GM18951 (cell line): ENCODE measurements around the gene NFASC.

Experiments
- POLR2A ChIP-seq: IDR thresholded peaks from 4 replicates; pipeline ENCODE4 v1.6.1; 2011; ENCODE audit warnings: mild to moderate bottlenecking; ENCODE audit not compliant: insufficient read length, insufficient read depth; ENCODE audit errors: extremely low read depth
- in situ Hi-C: fragments of 300-500 bp; cut with MboI; formaldehyde crosslinking; loops from one replicate; pipeline ENCODE4 v1.12.0; 2022; ENCODE audit warnings: low sequenced_read_pairs, mixed read lengths, inconsistent platforms; ENCODE audit not compliant: unreplicated experiment

Gene NFASC

GRCh38 chr1:204988196-204988595, 117.5 kb downstream of the NFASC start:
- in situ Hi-C loops = no loop called here
- TF ChIP-seq POLR2A = no peak

DNA sequence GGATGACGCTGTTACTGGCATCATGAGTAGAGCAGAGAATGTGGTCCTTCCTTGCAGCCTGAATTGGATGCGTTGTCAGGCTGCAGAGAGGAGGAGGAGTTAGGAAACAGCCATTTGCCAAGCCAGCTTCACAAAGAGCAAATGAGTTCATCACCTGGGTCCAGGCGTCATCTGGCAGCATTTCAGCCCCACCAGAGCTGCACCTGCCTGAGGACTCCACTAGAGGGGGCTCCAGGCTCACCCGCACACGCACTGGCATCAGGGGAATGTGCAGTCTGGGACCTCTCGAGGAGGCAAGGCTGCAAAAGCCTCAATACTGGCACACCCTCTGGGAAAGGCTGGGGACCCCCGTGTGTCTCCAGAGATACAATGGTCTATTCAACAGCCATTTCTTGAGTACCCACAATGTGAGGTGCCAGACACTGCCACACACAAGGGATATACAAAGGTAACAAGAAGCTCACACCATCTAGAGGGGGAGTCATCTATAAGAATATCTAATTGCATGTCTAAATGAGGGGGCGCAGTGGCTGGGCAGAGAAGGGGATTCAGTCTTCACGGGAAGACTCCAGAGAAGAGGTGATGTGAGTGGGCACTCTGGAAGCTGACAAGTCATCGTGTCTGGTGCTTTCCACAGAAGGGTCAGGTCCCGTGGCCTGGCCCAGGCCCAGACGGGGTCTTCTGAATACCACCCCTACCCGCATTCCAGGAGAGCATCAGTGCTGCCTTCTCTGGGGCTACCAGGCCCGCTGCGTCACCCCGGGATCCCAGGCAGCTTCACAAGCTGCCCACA, 118.8 kb downstream of the NFASC start:
- in situ Hi-C loops = no loop called here
- TF ChIP-seq POLR2A = no peak

DNA sequence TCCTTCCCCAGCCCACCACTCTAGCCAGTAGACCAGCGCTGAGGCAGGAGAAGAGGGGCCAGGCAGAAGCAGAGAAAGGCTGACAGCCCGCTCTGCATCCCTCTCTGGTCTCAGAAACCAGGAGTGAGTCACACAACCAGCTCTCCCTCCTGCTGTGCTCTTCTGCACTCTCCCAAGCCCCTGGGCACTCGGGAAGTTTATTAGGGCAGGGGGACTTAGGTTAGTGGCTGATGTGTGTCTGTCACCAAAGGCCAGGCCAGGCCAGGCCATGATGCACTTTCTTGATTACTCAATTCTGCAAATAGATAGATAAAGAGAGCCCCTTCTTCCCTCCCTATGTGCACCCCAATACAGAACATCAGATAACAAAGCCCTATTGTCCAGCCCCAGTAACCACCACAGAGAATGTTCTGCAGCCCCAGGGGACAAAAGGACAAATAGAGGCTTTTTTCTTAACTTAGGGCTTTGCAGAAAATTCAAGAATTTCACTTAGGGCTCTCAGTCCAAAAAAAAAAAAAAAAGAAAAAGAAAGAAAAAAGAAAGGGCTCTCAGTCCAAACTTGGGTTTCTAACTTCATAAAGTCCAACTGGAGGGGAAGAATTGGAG, 119.5 kb downstream of the NFASC start:
- in situ Hi-C loops = no loop called here
- no peak for TF ChIP-seq POLR2A

GRCh38 chr1:204990721-204991341, 120.2 kb downstream of the NFASC start:
- in situ Hi-C loops = no loop called here
- TF ChIP-seq POLR2A = no peak

GRCh38 chr1:204991342-204991844, 120.7 kb downstream of the NFASC start:
- in situ Hi-C loops = no loop called here
- TF ChIP-seq POLR2A = no peak

- in situ Hi-C loops = no loop called here
- TF ChIP-seq POLR2A = no peak
These were observed 121.7 kb downstream of the NFASC start for GRCh38 chr1:204992201-204992997.

DNA sequence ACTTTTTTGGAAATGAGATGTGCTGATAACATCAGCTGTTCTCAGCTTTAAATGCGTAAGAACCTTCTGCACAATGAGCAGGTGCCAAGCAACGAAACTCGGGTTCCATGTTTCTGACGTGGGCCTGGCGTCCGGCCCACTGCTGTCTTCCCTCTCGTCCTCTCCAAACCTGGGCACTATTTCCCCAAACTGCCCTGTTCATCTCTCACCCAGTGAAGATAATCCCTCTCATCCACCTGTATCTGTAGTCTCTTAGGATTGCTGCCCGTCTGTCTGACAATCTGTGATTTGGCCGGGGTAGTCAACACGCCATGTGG, 122.3 kb downstream of the NFASC start:
- TF ChIP-seq POLR2A = no peak
- in situ Hi-C loops = no loop called here

DNA sequence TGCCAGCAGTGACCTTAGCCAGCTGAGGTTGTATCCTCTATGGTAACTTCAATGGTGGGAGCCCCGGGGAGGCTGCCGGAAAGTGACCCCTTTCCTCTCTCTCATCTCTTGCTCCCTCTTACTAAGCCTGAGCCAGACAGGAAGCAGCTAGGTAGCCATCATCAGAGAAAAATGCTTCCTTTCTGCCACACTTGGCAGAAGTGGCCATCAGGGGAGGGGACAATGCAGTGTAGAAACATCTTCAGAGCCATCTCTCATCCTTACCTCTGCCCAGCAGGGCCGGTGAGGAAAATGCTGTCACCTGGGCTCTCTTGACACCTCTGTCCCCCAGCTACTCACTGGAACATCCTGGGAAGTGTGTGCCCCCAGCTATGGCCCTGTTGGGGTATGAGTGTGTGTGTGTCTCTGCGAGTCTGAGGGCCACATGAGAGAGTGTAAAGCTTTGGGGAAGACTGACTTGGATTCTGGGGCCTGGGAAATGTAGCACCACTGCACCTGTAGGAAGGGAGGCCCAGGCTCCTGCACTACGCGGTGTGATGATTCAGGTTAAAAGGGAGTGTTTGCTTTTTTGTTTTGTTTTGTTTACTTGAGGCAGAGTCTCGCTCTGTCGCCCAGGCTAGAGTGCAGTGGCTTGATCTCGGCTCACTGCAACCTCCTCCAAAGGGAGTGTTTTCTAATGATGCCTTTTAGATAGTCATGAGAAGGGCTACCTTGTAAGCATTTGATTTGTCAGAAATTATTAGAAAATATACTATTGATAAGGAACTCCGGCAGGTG, 123.6 kb downstream of the NFASC start:
- in situ Hi-C loops = no loop called here
- TF ChIP-seq POLR2A = no peak

DNA sequence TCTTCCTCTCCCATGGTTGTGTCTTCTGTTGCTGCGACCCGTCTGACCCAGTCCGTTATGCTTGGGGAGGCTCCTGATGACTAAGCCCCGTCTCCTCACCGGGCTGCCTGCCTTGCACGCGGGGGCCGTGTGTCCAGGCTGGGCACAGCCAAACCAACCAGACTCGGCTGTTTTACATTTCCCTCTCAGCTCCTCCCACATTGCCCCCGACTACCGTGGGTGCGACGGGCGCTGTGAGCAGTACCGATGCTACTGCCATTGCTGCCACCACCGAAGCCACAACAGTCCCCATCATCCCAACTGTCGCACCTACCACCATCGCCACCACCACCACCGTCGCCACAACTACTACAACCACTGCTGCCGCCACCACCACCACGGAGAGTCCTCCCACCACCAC, 126.3 kb downstream of the NFASC start:
- TF ChIP-seq POLR2A = no peak
- in situ Hi-C loops = no loop called here

DNA sequence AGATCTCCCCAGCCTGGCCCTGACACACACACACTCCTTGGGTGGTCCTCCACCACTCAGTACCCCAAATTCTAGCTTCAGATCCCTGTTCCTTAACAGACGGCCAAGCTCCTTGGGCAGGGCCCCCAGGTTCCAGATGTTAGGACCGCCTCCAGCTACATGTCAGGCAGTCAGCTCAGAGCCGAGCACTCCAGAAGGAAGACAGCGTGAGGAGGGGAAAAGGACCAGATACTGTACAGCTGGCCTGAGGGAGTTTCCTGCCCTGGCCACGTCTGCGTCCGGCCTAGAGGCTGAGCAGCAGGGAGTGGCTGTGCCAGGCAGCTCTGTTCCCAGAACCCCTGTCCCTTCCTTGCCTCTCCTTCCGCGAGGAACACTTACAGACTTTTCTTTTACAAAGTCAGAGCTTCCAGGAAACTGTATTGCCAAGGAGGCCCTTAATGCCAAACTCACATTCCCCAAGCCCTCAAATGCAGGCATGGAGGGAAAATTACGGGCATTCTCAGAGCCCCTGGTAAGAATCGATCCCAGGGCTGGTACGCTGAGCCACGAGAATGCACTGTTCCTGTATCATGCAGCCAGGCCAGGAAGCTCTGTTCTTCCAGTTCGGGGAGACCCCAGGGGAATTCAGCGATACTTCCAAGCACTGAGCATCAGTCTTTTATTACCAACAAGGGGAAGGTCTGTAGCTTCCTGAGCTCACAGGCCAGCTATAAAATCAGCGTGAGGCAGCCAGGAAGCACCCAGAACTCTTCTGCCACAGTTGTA, 127.1 kb downstream of the NFASC start:
- in situ Hi-C loops = no loop called here
- no peak for TF ChIP-seq POLR2A

- no peak for TF ChIP-seq POLR2A
- in situ Hi-C loops = no loop called here
These were observed 130.5 kb downstream of the NFASC start for GRCh38 chr1:205001162-205001561.

GRCh38 chr1:205002705-205003104, 132.0 kb downstream of the NFASC start:
- no peak for TF ChIP-seq POLR2A
- in situ Hi-C loops = no loop called here
